Activated T-helper 17 cell treated with anti-CD3 and anti-CD28 coated beads, Interleukin-2, amount 50 U/mL, for 72 hours (primary cell): ENCODE measurements around the gene LGI4. TPM values are rescaled to one million over a fixed set of nuclear protein-coding genes. Genes with fewer than 3 reads are reported as not detected.

ENCODE experiments used
- total RNA-seq, 2 donors: library from RNA; stranded (reverse); gene quantifications; one replicate each; pipeline ENCODE4 v1.2.3, GENCODE V29; 2022

LGI4 gene
- total RNA-seq, 2 donors from 2014 or later, result 1.9 TPM; not detected in 1

Other genes with a start within 250 kb of the LGI4 start
- 1 to 10 TPM; 2.7 to 3.3 TPM for gene ZNF30, start 208.2 kb downstream of the LGI4 start, total RNA-seq
- 1 to 10 TPM; 7.6 to 7.9 TPM for gene ZNF792, start 170.8 kb downstream of the LGI4 start, total RNA-seq
- gene GRAMD1A, start 134.7 kb downstream of the LGI4 start, total RNA-seq, result 100 to 1,000 TPM; 123 to 183 TPM
- 1 to 10 TPM in 1 of 2 donors, under 1 TPM in 1; 0.97 to 3.1 TPM for gene SCN1B, start 104.6 kb downstream of the LGI4 start, total RNA-seq
- under 1 TPM in 1 of 2 donors, not detected in 1; 0.48 TPM for gene HPN, start 93.3 kb downstream of the LGI4 start, total RNA-seq
- not detected for gene FXYD3, start 19.2 kb downstream of the LGI4 start, total RNA-seq
- under 1 TPM; 0.54 to 0.93 TPM for gene FXYD1, start 3.8 kb upstream of the LGI4 start, total RNA-seq
- gene FXYD7, start 8.2 kb upstream of the LGI4 start, total RNA-seq, result 1 to 10 TPM in 1 of 2 donors, under 1 TPM in 1; 0.40 to 1.4 TPM
- gene FXYD5, start 19.7 kb upstream of the LGI4 start, total RNA-seq, result 100 to 1,000 TPM; 214 to 257 TPM
- under 1 TPM in 1 of 2 donors, not detected in 1; 0.58 TPM for gene FAM187B, start 93.7 kb upstream of the LGI4 start, total RNA-seq
- gene LSR, start 113.9 kb upstream of the LGI4 start, total RNA-seq, result 10 to 100 TPM; 19.1 to 38.0 TPM
- 100 to 1,000 TPM; 109 to 121 TPM for gene USF2, start 133.9 kb upstream of the LGI4 start, total RNA-seq
- under 1 TPM; 0.11 to 0.22 TPM for gene HAMP, start 147.5 kb upstream of the LGI4 start, total RNA-seq
- gene MAG, start 157.1 kb upstream of the LGI4 start, total RNA-seq, result under 1 TPM; 0.24 to 0.50 TPM
- gene CD22, start 194.1 kb upstream of the LGI4 start, total RNA-seq, result 10 to 100 TPM in 1 of 2 donors, 1 to 10 TPM in 1; 5.3 to 11.7 TPM
- gene FFAR1, start 212.8 kb upstream of the LGI4 start, total RNA-seq, result under 1 TPM; 0.42 to 0.54 TPM
- 1 to 10 TPM; 1.7 to 2.3 TPM for gene FFAR3, start 223.4 kb upstream of the LGI4 start, total RNA-seq
- gene GPR42, start 236.0 kb upstream of the LGI4 start, total RNA-seq, result under 1 TPM; 0.42 to 0.61 TPM